HG03025 (cell line): ENCODE measurements around the gene TMEM63B.
"Not testable (repeated sequence)": the region's sequence is repeated elsewhere in the genome, so short reads cannot be mapped to it uniquely, and the experiment has no call there.

Experiments used
- ATAC-seq: cut with Tn5 transposase; IDR thresholded peaks from one replicate; pipeline ENCODE4 v1.9.1; 2021; ENCODE audit warnings: mild to moderate bottlenecking, moderate library complexity; ENCODE audit not compliant: unreplicated experiment, low FRiP score

TMEM63B gene

GRCh38 chr6:44166116-44166515, 38.8 kb downstream of the TMEM63B start:
- no peak for ATAC-seq

GRCh38 chr6:44166591-44167184, 39.3 kb downstream of the TMEM63B start:
- no peak for ATAC-seq

- no peak for ATAC-seq
Observed at GRCh38 chr6:44167567-44167966, 40.2 kb downstream of the TMEM63B start.

DNA sequence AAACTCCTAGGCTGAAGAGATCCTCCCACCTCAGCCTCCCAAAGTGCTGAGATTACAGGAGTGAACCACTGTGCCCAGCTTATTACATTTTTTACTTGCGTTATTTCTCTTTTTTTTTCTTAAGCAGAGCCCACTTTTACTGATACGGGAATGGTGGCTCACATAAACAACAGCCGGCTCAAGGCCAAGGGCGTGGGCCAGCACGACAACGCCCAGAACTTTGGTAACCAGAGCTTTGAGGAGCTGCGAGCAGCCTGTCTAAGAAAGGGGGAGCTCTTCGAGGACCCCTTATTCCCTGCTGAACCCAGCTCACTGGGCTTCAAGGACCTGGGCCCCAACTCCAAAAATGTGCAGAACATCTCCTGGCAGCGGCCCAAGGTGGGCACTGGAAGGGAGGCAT, 41.8 kb downstream of the TMEM63B start:
- no peak for ATAC-seq

DNA sequence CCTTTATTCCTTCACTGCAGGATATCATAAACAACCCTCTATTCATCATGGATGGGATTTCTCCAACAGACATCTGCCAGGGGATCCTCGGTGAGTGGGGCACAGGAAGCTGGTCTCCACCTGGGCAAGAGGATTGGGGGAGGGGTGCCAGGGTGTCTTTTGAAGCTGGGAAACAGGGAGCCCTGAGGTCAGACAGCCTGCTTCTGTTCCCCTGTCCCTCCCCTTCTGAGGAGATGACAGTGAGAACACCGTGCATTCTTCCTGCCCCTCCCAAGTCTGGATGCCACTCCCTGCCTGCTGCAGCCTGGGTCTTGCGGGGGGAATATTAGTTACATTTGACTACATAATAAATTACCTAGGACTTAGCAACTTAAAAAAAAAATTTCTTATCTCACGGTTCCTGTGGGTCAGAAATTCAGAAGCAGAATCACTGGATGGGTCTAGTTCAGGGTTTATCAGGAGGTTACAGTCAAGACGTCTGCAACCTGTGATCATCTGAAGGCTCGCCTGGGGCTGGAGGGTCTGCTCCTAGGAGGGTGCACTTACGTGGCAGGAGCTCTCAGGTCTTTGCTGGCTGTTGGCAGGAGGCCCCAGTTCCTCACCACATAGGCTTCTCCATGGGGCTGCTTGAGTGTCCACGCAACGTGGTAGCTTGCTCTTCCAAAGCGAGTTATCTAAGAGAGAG, 42.7 kb downstream of the TMEM63B start:
- no peak for ATAC-seq

DNA sequence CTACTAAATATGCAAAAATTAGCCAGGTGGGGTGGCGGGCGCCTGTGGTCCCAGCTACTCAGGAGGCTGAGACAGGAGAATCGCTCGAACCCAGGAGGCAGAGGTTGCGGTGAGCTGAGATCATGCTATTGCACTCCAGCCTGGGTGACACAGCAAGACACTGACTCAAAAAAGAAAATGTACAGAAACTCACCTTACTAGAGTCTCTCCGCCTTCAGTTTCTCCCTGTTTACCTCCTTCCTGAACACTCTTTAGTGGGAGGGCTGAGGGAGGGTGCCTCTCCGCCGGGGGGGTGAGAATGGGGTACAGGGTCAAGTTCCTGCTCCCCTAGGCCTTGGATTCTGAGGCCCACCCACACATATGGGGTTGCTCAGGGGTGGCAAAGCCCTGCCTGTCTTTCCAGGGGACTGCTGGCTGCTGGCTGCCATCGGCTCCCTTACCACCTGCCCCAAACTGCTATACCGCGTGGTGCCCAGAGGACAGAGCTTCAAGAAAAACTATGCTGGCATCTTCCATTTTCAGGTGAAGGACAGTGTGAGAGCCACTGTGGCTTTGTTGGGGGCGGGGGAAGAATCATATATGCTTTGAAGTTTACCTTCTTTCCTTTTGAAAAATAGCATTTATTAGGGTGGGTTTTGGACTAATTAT, 44.7 kb downstream of the TMEM63B start:
- no peak for ATAC-seq

DNA sequence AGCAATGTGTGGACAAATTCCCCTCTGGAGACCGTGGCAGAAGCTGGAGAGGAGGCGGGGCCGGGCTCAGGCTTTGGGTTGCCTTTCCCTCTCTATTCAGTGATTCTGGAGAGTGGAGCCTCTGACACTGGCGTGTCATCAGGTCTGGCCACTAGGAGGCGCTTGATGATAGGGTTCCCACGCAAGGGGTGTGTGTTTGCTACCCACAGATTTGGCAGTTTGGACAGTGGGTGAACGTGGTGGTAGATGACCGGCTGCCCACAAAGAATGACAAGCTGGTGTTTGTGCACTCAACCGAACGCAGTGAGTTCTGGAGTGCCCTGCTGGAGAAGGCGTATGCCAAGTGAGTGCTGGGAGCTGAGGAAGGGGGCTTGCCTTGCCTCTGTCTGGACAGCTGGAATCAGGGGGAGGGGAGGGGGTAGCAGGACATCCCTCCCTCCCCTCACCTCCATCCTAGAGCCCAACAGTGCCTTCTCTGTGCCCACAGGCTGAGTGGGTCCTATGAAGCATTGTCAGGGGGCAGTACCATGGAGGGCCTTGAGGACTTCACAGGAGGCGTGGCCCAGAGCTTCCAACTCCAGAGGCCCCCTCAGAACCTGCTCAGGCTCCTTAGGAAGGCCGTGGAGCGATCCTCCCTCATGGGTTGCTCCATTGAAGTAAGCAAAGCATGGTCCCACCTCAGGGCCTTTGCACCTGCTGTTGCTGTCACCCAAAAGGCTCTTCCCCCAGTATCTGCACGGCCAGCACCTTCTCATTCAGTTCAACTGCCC, 45.6 kb downstream of the TMEM63B start:
- peak; percentile 51 for ATAC-seq

- no peak for ATAC-seq
Observed at GRCh38 chr6:44176130-44176761, 48.9 kb downstream of the TMEM63B start.

DNA sequence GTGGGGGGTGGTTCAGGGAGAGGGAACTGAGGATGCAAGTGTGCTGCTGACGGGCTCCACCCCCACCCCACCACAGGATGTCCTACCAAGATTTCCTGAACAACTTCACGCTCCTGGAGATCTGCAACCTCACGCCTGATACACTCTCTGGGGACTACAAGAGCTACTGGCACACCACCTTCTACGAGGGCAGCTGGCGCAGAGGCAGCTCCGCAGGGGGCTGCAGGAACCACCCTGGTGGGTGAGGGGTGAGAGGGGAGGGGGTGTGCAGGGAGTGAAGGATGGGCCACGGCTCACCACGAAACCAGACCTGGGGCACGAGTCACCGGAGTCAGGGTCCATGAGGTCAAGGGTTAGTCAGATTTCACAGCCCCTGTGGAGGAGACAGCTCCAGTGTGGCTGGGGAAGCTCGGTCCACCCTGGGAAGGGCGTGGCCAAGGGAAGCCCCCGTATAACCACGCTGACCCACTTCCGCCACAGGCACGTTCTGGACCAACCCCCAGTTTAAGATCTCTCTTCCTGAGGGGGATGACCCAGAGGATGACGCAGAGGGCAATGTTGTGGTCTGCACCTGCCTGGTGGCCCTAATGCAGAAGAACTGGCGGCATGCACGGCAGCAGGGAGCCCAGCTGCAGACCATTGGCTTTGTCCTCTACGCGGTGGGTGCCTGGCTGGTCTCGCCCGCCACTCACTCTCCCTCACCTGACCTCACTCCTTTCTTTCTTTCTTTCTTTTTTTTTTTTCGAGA, 49.6 kb downstream of the TMEM63B start:
- ATAC-seq: no peak

- no peak for ATAC-seq
Observed at GRCh38 chr6:44177691-44178423, 50.5 kb downstream of the TMEM63B start.

DNA sequence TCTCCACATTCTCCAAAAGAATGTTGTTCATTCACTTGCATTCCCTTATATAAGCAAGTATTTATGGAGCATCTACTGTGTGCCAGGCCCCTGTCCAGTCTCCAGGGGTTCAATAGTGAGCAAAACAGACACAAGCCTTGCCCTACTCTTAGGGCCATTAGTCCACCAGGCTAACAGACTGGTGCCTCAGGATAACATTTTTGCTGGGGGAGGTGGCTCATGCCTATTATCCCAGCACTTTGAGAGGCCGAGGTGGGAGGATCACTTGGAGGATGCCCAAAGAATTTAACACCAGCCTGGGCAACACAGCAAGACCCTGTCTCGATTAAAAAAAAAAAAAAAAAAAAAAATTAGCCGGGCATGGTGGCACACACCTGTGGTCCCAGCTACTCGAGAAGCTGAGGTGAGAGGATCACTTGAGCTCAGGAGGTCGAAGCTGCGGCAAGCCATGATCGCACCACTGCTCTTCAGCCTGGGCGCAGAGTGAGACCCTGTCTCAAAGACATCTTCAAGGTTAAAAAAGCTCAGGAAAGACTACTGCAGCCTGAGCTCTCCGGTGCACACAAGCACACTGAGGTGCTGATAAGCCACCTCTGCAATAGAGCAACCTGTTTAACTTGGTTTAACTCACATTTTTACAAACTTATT, 51.2 kb downstream of the TMEM63B start:
- ATAC-seq: no peak

- no peak for ATAC-seq
Observed at GRCh38 chr6:44179072-44179536, 51.8 kb downstream of the TMEM63B start.

DNA sequence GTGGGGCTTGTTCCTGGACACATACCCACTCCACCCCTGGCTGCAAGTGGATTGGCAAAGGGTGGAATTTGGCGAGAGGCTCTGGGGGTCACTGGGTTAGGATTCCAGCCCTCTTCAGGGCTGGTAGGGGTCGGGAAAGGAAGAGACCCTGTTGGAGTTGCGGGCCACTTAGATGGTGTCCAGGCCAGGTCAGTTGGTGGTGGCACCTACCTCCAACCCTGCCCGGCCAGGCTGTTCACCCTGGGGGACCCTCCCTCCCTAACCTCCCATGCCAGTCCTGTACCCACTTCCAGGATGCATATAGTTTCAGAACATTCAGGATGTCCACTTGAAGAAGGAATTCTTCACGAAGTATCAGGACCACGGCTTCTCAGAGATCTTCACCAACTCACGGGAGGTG, 52.3 kb downstream of the TMEM63B start:
- ATAC-seq: no peak

DNA sequence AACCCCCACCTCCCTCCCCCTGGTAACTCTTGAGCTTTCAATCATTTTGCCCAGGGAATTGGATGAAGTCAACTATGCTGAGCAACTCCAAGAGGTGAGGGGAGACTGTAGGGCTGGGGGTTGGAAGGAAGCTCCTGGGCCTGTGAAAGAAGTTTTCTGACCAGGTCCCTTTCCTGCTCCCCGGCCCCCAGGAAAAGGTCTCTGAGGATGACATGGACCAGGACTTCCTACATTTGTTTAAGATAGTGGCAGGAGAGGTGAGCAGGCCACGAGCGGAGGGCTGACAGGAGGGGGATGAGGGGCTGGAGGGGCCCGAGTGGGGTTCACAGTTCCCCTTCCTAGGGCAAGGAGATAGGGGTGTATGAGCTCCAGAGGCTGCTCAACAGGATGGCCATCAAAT, 53.1 kb downstream of the TMEM63B start:
- no peak for ATAC-seq

DNA sequence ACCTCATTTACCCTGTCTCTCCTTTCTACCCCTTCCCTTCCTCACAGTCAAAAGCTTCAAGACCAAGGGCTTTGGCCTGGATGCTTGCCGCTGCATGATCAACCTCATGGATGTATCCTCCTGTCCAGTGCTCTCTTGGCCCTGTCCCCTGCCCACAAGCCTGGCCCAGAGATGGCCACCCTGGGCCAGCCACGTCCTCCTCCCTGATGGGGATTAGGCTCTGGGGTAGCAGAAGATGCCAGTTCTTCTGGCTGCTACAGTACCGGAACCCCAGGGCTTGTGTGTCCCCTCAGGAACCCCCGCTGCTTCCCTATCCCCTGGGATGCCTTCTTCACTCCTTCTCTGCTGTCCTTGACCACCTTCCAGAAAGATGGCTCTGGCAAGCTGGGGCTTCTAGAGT, 53.5 kb downstream of the TMEM63B start:
- ATAC-seq: no peak

DNA sequence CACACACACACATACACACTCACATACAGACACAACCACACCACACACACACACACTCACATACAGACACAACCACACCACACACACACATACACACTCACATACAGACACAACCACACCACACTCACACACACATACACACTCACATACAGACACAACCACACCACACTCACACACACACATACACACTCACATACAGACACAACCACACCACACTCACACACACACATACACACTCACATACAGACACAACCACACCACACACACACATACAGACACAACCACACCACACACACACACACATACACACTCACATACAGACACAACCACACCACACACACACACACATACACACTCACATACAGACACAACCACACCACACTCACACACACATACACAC, 54.4 kb downstream of the TMEM63B start:
- not testable (repeated sequence) for ATAC-seq

GRCh38 chr6:44182911-44183390, 55.6 kb downstream of the TMEM63B start:
- no peak for ATAC-seq

GRCh38 chr6:44183783-44184182, 56.4 kb downstream of the TMEM63B start:
- ATAC-seq: no peak

- ATAC-seq: not testable (repeated sequence)
Observed at GRCh38 chr6:44185356-44185755, 58.0 kb downstream of the TMEM63B start.
